Hepatocyte (in vitro differentiated cells): Measurements from ENCODE around the gene KIF20A. TPM values are rescaled to one million over a fixed set of nuclear protein-coding genes. Genes with fewer than 3 reads are reported as not detected.

Experiments
- DNase-seq: peaks from one replicate; pipeline ENCODE4 v3.0.0-alpha.2; 2016; ENCODE audit warnings: low spot score
- H2AFZ ChIP-seq: fragments of 200-600 bp; sonication (generic); 2 replicates; pipeline ENCODE4 v1.6.0; 2016; ENCODE audit warnings: antibody characterized with exemption, mild to moderate bottlenecking
- H3K27ac ChIP-seq: fragments of 200-600 bp; sonication (generic); 2 replicates; pipeline ENCODE4 v1.5.1; 2016; ENCODE audit warnings: mild to moderate bottlenecking
- H3K27me3 ChIP-seq: fragments of 200-600 bp; sonication (generic); 2 replicates; pipeline ENCODE4 v1.6.1; 2016
- H3K36me3 ChIP-seq: fragments of 200-600 bp; sonication (generic); replicated peaks from 2 replicates; pipeline ENCODE4 v1.5.1; 2016; ENCODE audit warnings: low read depth; ENCODE audit not compliant: insufficient read depth
- H3K4me1 ChIP-seq: fragments of 200-600 bp; sonication (generic); 2 replicates; pipeline ENCODE4 v1.5.1; 2016; ENCODE audit warnings: mild to moderate bottlenecking, moderate library complexity; ENCODE audit not compliant: insufficient read depth
- H3K4me2 ChIP-seq: fragments of 200-600 bp; sonication (generic); 2 replicates; pipeline ENCODE4 v1.6.0; 2016
- H3K4me3 ChIP-seq: fragments of 200-600 bp; sonication (generic); 2 replicates; pipeline ENCODE4 v1.5.1; 2016; ENCODE audit warnings: mild to moderate bottlenecking
- H3K79me2 ChIP-seq: fragments of 200-600 bp; sonication (generic); 2 replicates; pipeline ENCODE4 v1.6.0; 2017; ENCODE audit warnings: mild to moderate bottlenecking
- H3K9me2 ChIP-seq: fragments of 200-600 bp; sonication (generic); replicated peaks from 2 replicates; pipeline ENCODE4 v1.6.0; 2017; ENCODE audit warnings: mild to moderate bottlenecking; ENCODE audit not compliant: insufficient read depth
- H3K9me3 ChIP-seq: fragments of 200-600 bp; sonication (generic); 2 replicates; pipeline ENCODE4 v1.5.1; 2016; ENCODE audit warnings: low read depth, mild to moderate bottlenecking
- H4K20me1 ChIP-seq: fragments of 200-600 bp; sonication (generic); 2 replicates; pipeline ENCODE4 v1.6.0; 2016; ENCODE audit warnings: mild to moderate bottlenecking; ENCODE audit not compliant: insufficient read depth, poor library complexity, severe bottlenecking
- EZH2 ChIP-seq: fragments of 200-600 bp; sonication (generic); IDR thresholded peaks from 2 replicates; pipeline ENCODE4 v1.6.1; 2016; ENCODE audit warnings: antibody characterized with exemption, mild to moderate bottlenecking, borderline replicate concordance
- EZH2phosphoT487 ChIP-seq: fragments of 200-600 bp; sonication (generic); IDR thresholded peaks from one replicate; pipeline ENCODE4 v1.6.1; 2018; ENCODE audit warnings: antibody characterized with exemption, mild to moderate bottlenecking, low read depth, moderate library complexity; ENCODE audit not compliant: unreplicated experiment, severe bottlenecking
- WGBS: methylation state at CpG from one replicate; pipeline ENCODE4 v1.1.6; 2016; ENCODE audit warnings: low lambda C conversion rate; ENCODE audit errors: missing lambda C conversion rate; 5-methylcytosine and 5-hydroxymethylcytosine counted together
- polyA plus RNA-seq: library from polyadenylated mRNA; unstranded; fragments of >200 nt; fragmentation: Nextera tagmentation; extraction: Ambion mirVana; gene quantifications from 2 replicates; pipeline ENCODE4 v1.2.1, GENCODE V29; 2016
- total RNA-seq: library from RNA; depleted of rRNA; stranded (reverse); fragments of >200 nt; gene quantifications from 2 replicates; pipeline ENCODE4 v1.2.3, GENCODE V29; 2014
- TF ChIP-seq, protein P1 (sequence below): fragments of 200-600 bp; sonication (generic); IDR thresholded peaks from 2 replicates; pipeline ENCODE4 v1.5.1; 2016; ENCODE audit warnings: antibody characterized with exemption, mild to moderate bottlenecking; ENCODE audit not compliant: poor library complexity

The KIF20A gene
- total and polyA plus RNA-seq, 2 experiments from 2014 or later, result 9.0 to 12.3 TPM

GRCh38 chr5:138169124-138169523 lies 9.8 kb upstream of the KIF20A start:
- WGBS, result 93% methylated on average over 5 of the region's 5 CpGs
- Histone ChIP-seq H3K9me2 (no peaks in the 10 kb centered on the region), H2AFZ (no peak overlapping the region), H3K27ac (no peak overlapping the region), H3K4me2 (no peak overlapping the region), H3K4me3 (no peak overlapping the region), H3K27me3 (no peaks in the 10 kb centered on the region), H4K20me1 (no peaks in the 10 kb centered on the region), H3K9me3 (no peaks in the 10 kb centered on the region), H3K36me3 (no peaks in the 10 kb centered on the region), H3K4me1 (no peaks in the 10 kb centered on the region), H3K79me2 (peaks cover 7% of the 10 kb centered on the region)
- DNase-seq, result no peak
- TF ChIP-seq EZH2phosphoT487, result no peak
- no peak for TF ChIP-seq EZH2
- TF ChIP-seq, protein P1, sequence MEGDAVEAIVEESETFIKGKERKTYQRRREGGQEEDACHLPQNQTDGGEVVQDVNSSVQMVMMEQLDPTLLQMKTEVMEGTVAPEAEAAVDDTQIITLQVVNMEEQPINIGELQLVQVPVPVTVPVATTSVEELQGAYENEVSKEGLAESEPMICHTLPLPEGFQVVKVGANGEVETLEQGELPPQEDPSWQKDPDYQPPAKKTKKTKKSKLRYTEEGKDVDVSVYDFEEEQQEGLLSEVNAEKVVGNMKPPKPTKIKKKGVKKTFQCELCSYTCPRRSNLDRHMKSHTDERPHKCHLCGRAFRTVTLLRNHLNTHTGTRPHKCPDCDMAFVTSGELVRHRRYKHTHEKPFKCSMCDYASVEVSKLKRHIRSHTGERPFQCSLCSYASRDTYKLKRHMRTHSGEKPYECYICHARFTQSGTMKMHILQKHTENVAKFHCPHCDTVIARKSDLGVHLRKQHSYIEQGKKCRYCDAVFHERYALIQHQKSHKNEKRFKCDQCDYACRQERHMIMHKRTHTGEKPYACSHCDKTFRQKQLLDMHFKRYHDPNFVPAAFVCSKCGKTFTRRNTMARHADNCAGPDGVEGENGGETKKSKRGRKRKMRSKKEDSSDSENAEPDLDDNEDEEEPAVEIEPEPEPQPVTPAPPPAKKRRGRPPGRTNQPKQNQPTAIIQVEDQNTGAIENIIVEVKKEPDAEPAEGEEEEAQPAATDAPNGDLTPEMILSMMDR, result no peak

- Histone ChIP-seq H3K27me3 (no peaks in the 10 kb centered on the region), H3K4me2 (no peak overlapping the region), H3K9me2 (no peaks in the 10 kb centered on the region), H3K4me1 (no peaks in the 10 kb centered on the region), H3K9me3 (no peaks in the 10 kb centered on the region), H3K27ac (no peak overlapping the region), H3K79me2 (peaks cover 15% of the 10 kb centered on the region), H3K4me3 (no peak overlapping the region), H4K20me1 (no peaks in the 10 kb centered on the region), H2AFZ (no peak overlapping the region), H3K36me3 (no peaks in the 10 kb centered on the region)
- no peak for DNase-seq
- TF ChIP-seq, protein P1, result no peak
- no peak for TF ChIP-seq EZH2phosphoT487
- TF ChIP-seq EZH2, result no peak
Observed at GRCh38 chr5:138170299-138170698, 8.6 kb upstream of the KIF20A start.

DNA sequence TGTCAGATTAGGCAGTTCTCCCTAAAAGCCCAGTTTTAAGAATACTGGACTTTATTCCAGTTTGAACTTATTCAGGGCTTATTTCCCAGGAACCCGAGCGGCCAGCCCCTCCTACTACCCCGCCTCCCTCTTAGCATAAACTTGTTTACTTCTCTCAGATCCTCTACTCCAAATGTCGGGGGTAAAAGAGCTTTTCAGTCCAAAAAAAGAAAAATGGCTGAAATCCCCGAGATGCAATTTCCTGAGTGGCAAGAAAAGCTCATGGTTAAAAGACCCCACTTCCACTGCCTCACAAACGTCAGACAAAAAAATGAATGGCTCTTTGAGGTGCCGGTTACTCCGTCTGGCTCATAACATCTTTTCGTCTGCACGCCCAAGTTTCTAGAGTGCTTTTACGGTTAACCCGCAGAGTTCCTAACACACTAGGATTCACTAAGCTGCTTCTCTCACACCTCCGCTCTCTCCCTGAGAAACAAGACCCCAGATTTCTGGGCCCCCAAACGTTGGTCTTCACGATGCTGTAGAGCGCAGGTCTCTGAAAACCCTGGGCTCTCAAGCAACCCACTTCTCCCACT lies 884 bp upstream of the KIF20A start:
- Histone ChIP-seq H3K9me3 (no peaks in the 10 kb centered on the region), H3K79me2 (peaks cover 54% of the 10 kb centered on the region), H3K27ac (peak overlapping the region; percentile 77), H3K27me3 (no peaks in the 10 kb centered on the region), H3K4me1 (peaks cover 11% of the 10 kb centered on the region), H3K36me3 (no peaks in the 10 kb centered on the region), H4K20me1 (peaks cover 3% of the 10 kb centered on the region), H3K4me3 (peak overlapping the region; percentile 86), H2AFZ (peak overlapping the region; percentile 79), H3K9me2 (no peaks in the 10 kb centered on the region), H3K4me2 (peak overlapping the region; percentile 86)
- no peak for TF ChIP-seq EZH2
- no peak for TF ChIP-seq EZH2phosphoT487
- TF ChIP-seq, protein P1, result no peak
- peak; percentile 72 for DNase-seq
- WGBS, result under 1% methylated on average over 16 of the region's 16 CpGs
